ENCODE results near the gene DEDD2. TPM values are rescaled to one million over a fixed set of nuclear protein-coding genes. Genes with fewer than 3 reads are reported as not detected.

DEDD2 gene
- total and polyA plus RNA-seq, 5 experiments from 2014 or later: 56.5 to 149 (median 117) TPM

DNA sequence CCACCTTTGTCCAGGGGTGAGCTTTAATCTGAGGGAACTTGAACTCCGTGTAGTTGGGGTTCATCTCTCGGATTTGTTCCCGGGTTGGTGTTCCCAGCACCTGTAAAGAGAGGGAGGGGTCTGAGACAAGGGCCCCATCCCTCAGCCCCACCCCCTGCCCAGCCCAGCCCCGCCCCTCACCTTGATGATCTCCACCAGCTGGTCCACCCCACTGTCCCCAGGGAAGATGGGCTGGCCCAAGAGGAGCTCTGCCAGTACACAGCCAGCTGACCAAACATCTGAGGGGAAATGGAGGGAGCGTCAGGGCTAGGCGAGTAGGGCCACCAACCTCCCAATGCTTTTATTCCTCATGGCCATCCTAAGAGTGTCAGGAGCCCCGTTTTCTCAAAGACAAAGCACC, 15.6 kb upstream of the DEDD2 start:
- H3K9me3 Mint-ChIP-seq: no peaks in the 10 kb centered on the region
- DNase-seq (no peak), ATAC-seq (no peak)
- peak overlapping the region in 4 of 10 donors; percentile 38 to 83 (median 54) for H3K27ac Mint-ChIP-seq
- H3K4me1 Mint-ChIP-seq: peaks cover 6 to 39% (median 16%) of the 10 kb centered on the region in 4 donors
- POLR2A ChIA-PET: no interaction called here
- peaks cover 0 to 80% (median 0%) of the 10 kb centered on the region in 3 donors for H3K36me3 Mint-ChIP-seq
- H3K4me3 Mint-ChIP-seq: no peak overlapping the region
- H3K27me3 Mint-ChIP-seq: no peaks in the 10 kb centered on the region

DNA sequence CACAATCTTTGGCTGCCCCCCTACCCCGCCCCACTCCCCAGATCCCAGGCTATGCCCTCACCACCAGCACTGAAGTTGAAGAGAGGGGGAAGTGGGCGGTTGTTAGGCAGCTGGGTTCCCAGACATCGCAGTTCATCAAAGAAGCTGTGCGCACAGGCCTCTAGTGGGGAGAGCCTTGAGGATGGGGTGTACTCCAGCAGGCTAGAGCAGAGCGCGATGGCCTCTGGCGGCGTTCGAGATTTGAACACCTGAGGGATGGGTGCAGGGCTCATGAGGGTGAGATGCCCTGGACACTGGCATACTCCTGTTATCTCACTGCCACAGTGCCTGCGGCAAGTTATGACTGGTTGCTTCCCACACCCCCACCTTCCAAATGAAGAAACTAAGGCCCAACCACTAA, 15.0 kb upstream of the DEDD2 start:
- Mint-ChIP-seq H3K27me3 (no peaks in the 10 kb centered on the region), H3K36me3 (peaks cover 0 to 84% (median 0%) of the 10 kb centered on the region in 3 donors), H3K4me3 (peak overlapping the region in 1 of 10 donors; percentile 29), H3K9me3 (no peaks in the 10 kb centered on the region), H3K27ac (peak overlapping the region in 1 of 10 donors; percentile 43), H3K4me1 (peaks cover 6 to 39% (median 16%) of the 10 kb centered on the region in 4 donors)
- DNase-seq (no peak), ATAC-seq (no peak)
- POLR2A ChIA-PET: no interaction called here

DNA sequence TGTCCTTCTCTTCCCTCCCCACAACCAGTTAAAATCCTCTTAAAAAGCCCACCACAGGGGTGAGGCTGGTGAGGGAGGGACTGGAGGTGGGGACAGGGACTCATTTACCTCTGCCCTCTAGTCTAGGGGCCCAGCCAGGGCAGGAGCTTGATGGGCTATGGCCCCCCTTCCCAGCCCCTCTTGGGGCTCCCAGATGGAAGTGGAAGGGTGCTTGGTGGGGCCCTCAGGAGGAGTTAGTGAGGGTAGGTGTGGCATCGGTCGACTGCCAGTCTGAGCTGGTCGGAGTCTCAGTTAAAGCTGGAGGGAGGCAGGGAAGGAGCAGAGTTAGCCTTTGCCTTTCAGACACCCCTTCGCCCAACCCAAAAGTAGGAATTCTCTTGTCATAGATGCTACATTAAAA, 13.1 kb upstream of the DEDD2 start:
- no peak for ATAC-seq
- DNase-seq: no peak
- Mint-ChIP-seq H3K4me3 (no peak overlapping the region), H3K4me1 (peaks cover 7 to 42% (median 23%) of the 10 kb centered on the region in 4 donors), H3K27me3 (no peaks in the 10 kb centered on the region), H3K9me3 (no peaks in the 10 kb centered on the region), H3K27ac (peak overlapping the region in 3 of 10 donors; percentile 22 to 64 (median 33)), H3K36me3 (peaks cover 0 to 87% (median 5%) of the 10 kb centered on the region in 3 donors)
- POLR2A ChIA-PET: interaction anchor here (1.2 kb wide), 1 partner anchor 10 kb away, joined by 3 read pairs; no protein-coding TSS in a partner anchor

DNA sequence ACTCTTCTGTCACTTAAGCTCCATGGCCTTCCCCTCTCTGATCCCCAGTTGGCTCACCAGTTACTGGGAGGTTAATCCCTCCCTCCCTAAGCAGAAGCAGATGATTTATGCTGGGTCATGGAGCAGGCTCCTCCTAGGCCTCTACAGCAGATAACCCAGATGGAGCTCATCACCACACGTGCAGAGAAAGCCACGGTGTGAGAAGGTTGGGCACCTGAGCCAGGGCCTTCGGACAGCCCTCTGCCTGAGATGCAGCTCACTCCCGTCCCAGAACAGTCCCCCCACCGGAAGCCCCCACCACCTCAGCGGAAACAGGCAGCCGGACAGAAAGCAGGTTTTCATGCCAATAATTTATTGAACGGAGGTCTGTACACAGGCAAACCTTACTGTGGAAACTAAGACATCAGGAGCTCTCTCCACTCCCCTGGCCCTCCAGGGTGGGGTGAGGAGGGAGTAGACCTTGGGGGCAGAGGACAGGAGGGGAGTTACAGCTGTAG, 12.4 kb upstream of the DEDD2 start:
- ATAC-seq: no peak
- H3K9me3 Mint-ChIP-seq: no peaks in the 10 kb centered on the region
- peaks cover 7 to 42% (median 21%) of the 10 kb centered on the region in 4 donors for H3K4me1 Mint-ChIP-seq
- no peak overlapping the region for H3K4me3 Mint-ChIP-seq
- DNase-seq: no peak
- peaks cover 0 to 86% (median 5%) of the 10 kb centered on the region in 3 donors for H3K36me3 Mint-ChIP-seq
- POLR2A ChIA-PET: interaction anchor here (1.2 kb wide), 1 partner anchor 11 kb away, joined by 3 read pairs; no protein-coding TSS in a partner anchor
- peak overlapping the region in 4 of 10 donors; percentile 28 to 68 (median 65) for H3K27ac Mint-ChIP-seq
- no peaks in the 10 kb centered on the region for H3K27me3 Mint-ChIP-seq

DNA sequence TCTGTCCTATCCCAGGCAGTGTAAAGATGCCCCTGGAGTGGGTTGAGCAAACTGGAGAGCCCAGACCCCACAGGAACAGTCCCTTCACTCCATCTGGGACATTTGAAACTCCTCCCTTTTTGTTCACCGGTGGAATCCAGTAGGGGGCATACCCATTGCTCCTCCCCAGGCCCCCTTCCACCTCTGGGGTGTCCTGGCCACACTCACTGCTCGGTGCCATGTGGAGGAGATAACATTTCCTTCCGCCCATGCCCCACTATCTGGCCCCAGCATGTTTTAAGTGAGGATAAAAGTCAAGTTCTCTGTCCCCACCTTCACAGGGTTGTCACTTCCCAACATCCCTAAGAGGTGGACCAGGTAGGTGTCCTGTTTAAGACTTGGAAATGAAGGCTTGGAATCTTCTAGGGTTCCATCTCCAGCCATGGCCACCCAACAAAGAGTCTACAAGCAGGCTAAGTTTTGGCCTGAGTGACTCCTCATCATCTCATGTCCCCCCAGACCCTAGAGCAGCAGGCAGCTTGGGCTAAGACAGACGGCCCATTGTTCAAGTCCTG, 11.9 kb upstream of the DEDD2 start:
- Mint-ChIP-seq H3K27ac (peak overlapping the region in 5 of 10 donors; percentile 28 to 68 (median 56)), H3K9me3 (no peaks in the 10 kb centered on the region), H3K36me3 (peaks cover 0 to 84% (median 8%) of the 10 kb centered on the region in 3 donors), H3K4me3 (no peak overlapping the region), H3K4me1 (peaks cover 7 to 42% (median 22%) of the 10 kb centered on the region in 4 donors), H3K27me3 (no peaks in the 10 kb centered on the region)
- POLR2A ChIA-PET: interaction anchor here (1.2 kb wide), 1 partner anchor 11 kb away, joined by 3 read pairs; no protein-coding TSS in a partner anchor
- no peak for ATAC-seq
- DNase-seq: no peak

DNA sequence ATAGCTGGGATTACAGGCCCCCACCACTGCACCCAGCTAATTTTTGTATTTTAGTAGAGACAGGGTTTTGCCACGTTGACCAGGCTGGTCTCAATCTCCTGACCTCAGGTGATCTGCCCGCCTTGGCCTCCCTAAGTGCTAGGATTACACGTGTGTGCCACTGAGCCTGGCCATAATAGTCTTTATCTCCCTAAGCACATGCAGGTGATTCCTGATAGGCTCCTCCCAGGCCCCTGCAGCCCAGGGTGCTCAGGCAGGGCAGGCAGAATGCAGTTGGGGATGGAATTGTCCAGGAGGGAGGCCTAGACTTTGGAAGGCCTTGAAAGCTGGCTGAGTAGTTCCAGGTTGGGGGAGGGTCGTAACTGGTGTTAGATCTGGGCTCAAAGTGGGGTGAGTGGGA, 11.2 kb upstream of the DEDD2 start:
- DNase-seq (no peak), ATAC-seq (no peak)
- Mint-ChIP-seq H3K9me3 (no peaks in the 10 kb centered on the region), H3K27me3 (no peaks in the 10 kb centered on the region), H3K36me3 (peaks cover 0 to 80% (median 8%) of the 10 kb centered on the region in 3 donors), H3K27ac (peak overlapping the region in 3 of 10 donors; percentile 36 to 75 (median 56)), H3K4me3 (no peak overlapping the region), H3K4me1 (peaks cover 7 to 45% (median 21%) of the 10 kb centered on the region in 4 donors)
- POLR2A ChIA-PET: interaction anchor here (0.9 to 1.3 kb wide), 3 partner anchors 8 to 13 kb away, joined by 3 to 4 read pairs (median 3); no protein-coding TSS in a partner anchor

DNA sequence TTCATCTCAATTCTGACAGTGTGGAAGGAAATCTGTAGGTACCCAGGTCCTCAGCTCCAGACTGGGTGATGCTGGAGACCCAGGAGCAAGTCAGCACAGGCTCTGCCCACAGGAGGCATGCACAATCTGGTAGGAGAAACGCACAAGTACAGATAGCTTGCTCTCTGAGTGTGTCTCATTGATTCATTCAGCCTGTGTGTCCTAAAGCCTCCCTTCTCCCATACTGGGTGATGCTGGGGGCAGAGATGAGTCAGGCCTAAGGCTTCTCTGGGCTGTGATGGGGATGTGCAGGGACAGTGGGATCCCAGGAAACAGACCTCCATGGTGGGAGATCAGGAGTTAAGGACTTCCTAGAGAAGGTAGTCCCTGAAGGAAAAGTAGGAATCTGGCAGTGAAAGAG, 9.4 kb upstream of the DEDD2 start:
- Mint-ChIP-seq H3K4me1 (peaks cover 19 to 48% (median 27%) of the 10 kb centered on the region in 4 donors), H3K27me3 (no peaks in the 10 kb centered on the region), H3K36me3 (peaks cover 0 to 66% (median 8%) of the 10 kb centered on the region in 3 donors), H3K4me3 (no peak overlapping the region), H3K27ac (peak overlapping the region in 1 of 10 donors; percentile 5), H3K9me3 (no peaks in the 10 kb centered on the region)
- no peak for ATAC-seq
- POLR2A ChIA-PET: interaction anchor here (0.5 kb wide), 1 partner anchor 10 kb away, joined by 6 read pairs; no protein-coding TSS in a partner anchor
- DNase-seq: no peak

DNA sequence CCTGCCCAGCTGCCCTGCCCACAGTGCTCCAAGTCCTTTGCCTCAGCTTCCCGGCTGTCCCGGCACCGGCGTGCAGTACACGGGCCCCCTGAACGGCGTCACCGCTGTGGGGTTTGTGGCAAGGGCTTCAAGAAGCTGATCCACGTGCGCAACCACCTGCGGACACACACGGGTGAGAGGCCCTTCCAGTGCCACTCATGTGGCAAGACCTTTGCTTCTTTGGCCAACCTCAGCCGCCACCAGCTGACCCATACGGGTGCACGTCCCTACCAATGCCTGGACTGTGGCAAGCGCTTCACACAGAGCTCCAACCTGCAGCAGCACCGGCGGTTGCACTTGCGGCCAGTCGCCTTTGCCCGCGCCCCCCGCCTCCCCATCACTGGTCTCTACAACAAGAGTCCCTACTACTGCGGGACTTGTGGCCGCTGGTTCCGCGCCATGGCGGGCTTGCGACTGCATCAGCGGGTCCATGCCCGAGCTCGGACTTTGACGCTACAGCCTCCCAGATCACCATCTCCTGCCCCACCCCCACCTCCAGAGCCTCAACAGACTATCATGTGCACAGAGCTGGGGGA, 8.3 kb upstream of the DEDD2 start:
- peak overlapping the region in 1 of 10 donors; percentile 5 for H3K27ac Mint-ChIP-seq
- POLR2A ChIA-PET: no interaction called here
- H3K36me3 Mint-ChIP-seq: peaks cover 0 to 55% (median 8%) of the 10 kb centered on the region in 3 donors
- no peaks in the 10 kb centered on the region for H3K27me3 Mint-ChIP-seq
- no peaks in the 10 kb centered on the region for H3K9me3 Mint-ChIP-seq
- H3K4me3 Mint-ChIP-seq: no peak overlapping the region
- H3K4me1 Mint-ChIP-seq: peaks cover 19 to 47% (median 31%) of the 10 kb centered on the region in 4 donors
- no peak for DNase-seq
- no peak for ATAC-seq

DNA sequence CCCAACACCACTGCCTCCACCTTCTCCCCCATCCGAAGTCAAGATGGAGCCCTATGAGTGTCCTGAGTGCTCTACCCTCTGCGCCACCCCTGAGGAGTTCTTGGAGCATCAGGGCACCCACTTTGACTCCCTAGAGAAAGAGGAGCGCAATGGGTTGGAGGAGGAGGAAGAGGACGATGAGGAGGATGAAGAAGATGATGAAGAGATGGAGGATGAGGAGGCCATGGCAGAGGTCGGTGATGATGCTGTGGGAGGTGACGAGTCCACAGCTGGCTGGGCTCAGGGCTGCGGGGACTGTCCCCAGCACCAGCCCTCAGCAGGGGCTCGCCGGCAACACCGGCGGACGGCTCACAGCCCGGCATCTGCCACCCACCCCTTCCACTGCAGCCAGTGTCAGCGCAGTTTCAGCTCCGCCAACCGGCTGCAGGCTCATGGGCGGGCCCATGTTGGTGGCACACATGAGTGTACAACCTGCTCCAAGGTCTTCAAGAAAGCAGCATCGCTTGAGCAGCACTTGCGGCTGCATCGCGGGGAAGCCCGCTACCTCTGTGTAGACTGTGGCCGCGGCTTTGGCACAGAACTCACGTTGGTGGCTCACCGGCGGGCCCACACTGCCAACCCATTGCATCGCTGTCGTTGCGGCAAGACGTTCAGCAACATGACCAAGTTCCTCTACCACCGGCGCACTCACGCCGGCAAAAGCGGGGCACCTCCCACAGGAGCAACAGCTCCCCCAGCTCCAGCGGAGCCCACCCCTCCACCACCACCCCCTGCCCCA, 7.7 kb upstream of the DEDD2 start:
- Mint-ChIP-seq H3K4me3 (no peak overlapping the region), H3K27ac (no peak overlapping the region), H3K36me3 (peaks cover 0 to 50% (median 8%) of the 10 kb centered on the region in 3 donors), H3K9me3 (no peaks in the 10 kb centered on the region), H3K4me1 (peaks cover 23 to 54% (median 38%) of the 10 kb centered on the region in 4 donors), H3K27me3 (no peaks in the 10 kb centered on the region)
- POLR2A ChIA-PET: interaction anchor here (1.1 kb wide), 1 partner anchor 10 kb away, joined by 5 read pairs; no protein-coding TSS in a partner anchor
- DNase-seq (no peak), ATAC-seq (no peak)

DNA sequence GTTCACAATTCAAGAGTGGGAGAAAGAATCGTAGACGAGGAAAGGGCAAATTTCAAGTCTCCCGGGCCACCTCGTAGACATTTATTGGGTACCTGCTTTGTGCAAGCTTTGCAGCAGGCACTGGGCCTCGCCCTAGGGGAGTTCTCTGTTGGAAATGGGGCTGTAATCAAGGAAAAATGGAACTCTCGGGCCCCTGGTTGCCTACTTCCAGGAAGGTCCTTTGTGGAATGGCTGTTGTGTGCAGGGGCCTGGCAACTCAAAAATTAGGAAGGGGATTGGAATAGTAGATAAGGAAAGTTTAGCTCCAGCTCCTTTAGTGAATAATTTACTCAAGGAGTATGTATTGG, 3.2 kb upstream of the DEDD2 start:
- Mint-ChIP-seq H3K27me3 (peaks cover 0 to 2% (median 0%) of the 10 kb centered on the region in 5 donors), H3K4me3 (peak overlapping the region; percentile 96 to 100 (median 100)), H3K4me1 (peaks cover 30 to 63% (median 57%) of the 10 kb centered on the region in 4 donors), H3K9me3 (no peaks in the 10 kb centered on the region), H3K36me3 (peaks cover 0 to 21% (median 3%) of the 10 kb centered on the region in 3 donors), H3K27ac (peak overlapping the region in 9 of 10 donors; percentile 76 to 100 (median 98))
- ATAC-seq (no peak), DNase-seq (no peak)
- POLR2A ChIA-PET: interaction anchor here (1.0 to 2.7 kb wide), 4 partner anchors 14 to 30 kb away, joined by 3 to 26 read pairs (median 4); partner anchors contain the start of gene GSK3A

DNA sequence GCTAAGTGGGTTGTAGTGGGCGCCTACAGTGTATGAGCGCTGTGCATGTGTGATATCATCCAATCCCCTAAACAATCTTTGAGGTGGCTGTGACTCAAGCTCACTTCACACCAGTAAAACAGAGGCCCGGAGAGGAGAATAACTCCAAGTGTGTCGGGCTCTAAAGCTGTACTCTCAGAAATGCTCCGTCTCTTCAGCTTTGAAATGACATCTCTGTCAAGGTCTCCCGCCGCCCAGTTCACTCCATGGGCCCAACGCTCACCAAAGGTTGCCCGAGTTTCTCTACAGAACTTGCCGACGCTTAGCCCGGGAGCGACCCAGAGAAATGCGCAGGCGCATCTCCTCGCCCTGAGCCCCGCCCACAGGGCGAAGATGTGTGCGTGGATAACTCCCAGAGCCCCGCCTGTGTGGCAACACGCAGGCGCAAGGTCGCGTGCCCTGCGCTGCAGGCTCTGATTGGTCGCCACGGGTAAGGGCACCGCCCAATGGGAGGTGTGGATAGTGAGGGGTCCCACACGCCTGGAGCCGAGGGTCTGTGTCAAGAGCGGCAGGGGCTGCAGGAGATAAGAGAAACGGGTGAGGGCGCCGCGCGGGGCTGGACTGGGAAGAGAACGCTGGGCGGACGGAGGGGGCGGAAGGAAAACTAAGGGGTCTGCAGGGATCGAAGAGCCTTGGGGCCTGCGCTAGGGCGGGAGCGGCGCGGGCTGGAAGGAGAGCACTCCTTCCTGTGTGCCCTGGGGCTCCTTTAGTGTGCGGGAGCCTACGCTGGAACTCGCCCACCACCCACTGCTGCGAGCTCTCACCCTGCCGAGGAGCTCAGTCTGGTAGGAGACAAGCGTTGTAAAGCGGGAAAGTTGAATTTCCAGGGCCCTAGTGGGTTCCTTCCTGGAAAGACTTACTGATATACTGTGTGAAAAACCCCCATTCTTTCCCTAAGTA, 2.6 kb upstream of the DEDD2 start, which contains the start of gene ZNF526:
ZNF526 (plus strand) TSS at position 501 of the 939 bp plus-strand sequence. CDS start 4,092 bp downstream, outside the sequence.
- peak within 1 kb of the TSS; percentile 96 to 100 (median 100) for H3K4me3 Mint-ChIP-seq
- POLR2A ChIA-PET: interaction anchor here (0.8 to 2.7 kb wide), 8 partner anchors 8 to 31 kb away, joined by 3 to 26 read pairs (median 4); partner anchors contain the start of gene GSK3A
- H3K4me1 Mint-ChIP-seq: peaks cover 36 to 69% (median 64%) of the 10 kb centered on the region in 4 donors
- ATAC-seq: peak; percentile 82 to 84
- no peaks in the 10 kb centered on the region for H3K9me3 Mint-ChIP-seq
- DNase-seq: peak; percentile 93 to 98 (median 96)
- H3K27me3 Mint-ChIP-seq: peaks cover 0 to 2% (median 0%) of the 10 kb centered on the region in 5 donors
- peak within 1 kb of the TSS; percentile 94 to 100 (median 98) for H3K27ac Mint-ChIP-seq
- H3K36me3 Mint-ChIP-seq: peaks cover 0 to 22% (median 3%) of the 10 kb centered on the region in 3 donors
